RWPE2 (cell line): ENCODE data around the gene CEACAM19.

Source experiments
- ATAC-seq: fragments of 200-7000 bp; cut with Tn5 transposase; 3 replicates; pipeline ENCODE4 v1.9.1; 2021; ENCODE audit warnings: low read depth
- DNase-seq: peaks from one replicate; pipeline ENCODE4 v3.0.0-alpha.2; 2020; ENCODE audit warnings: low spot score
- H3K27ac ChIP-seq: fragments of 450-650 bp; 2 replicates; pipeline ENCODE4 v1.5.1; 2017; ENCODE audit warnings: mild to moderate bottlenecking; ENCODE audit not compliant: poor library complexity, severe bottlenecking
- H3K27me3 ChIP-seq: fragments of 250-450 bp; sonication (Bioruptor Pico); 2 replicates; pipeline ENCODE4 v1.5.1; 2021; ENCODE audit warnings: mild to moderate bottlenecking, moderate library complexity; ENCODE audit not compliant: insufficient read depth, poor library complexity, severe bottlenecking
- H3K36me3 ChIP-seq: fragments of 250-450 bp; sonication (Bioruptor Pico); 2 replicates; pipeline ENCODE4 v1.5.1; 2020; ENCODE audit warnings: low read depth, mild to moderate bottlenecking, moderate library complexity
- H3K4me1 ChIP-seq: fragments of 250-450 bp; sonication (Bioruptor Pico); 2 replicates; pipeline ENCODE4 v1.5.1; 2021; ENCODE audit warnings: mild to moderate bottlenecking, moderate library complexity; ENCODE audit not compliant: insufficient read depth, poor library complexity, severe bottlenecking
- H3K4me3 ChIP-seq: fragments of 250-450 bp; sonication (Bioruptor Pico); 2 replicates; pipeline ENCODE4 v1.5.1; 2021; ENCODE audit warnings: mild to moderate bottlenecking, moderate library complexity; ENCODE audit not compliant: severe bottlenecking
- H3K9me3 ChIP-seq: fragments of 250-450 bp; sonication (Bioruptor Pico); 2 replicates; pipeline ENCODE4 v1.5.1; 2021; ENCODE audit warnings: mild to moderate bottlenecking, moderate library complexity; ENCODE audit not compliant: severe bottlenecking
- TF ChIP-seq, protein P1 (sequence below): fragments of 450-650 bp; IDR thresholded peaks from one replicate; pipeline ENCODE4 v1.5.1; 2017; ENCODE audit warnings: mild to moderate bottlenecking, moderate library complexity; ENCODE audit not compliant: poor library complexity, severe bottlenecking

The CEACAM19 gene

DNA sequence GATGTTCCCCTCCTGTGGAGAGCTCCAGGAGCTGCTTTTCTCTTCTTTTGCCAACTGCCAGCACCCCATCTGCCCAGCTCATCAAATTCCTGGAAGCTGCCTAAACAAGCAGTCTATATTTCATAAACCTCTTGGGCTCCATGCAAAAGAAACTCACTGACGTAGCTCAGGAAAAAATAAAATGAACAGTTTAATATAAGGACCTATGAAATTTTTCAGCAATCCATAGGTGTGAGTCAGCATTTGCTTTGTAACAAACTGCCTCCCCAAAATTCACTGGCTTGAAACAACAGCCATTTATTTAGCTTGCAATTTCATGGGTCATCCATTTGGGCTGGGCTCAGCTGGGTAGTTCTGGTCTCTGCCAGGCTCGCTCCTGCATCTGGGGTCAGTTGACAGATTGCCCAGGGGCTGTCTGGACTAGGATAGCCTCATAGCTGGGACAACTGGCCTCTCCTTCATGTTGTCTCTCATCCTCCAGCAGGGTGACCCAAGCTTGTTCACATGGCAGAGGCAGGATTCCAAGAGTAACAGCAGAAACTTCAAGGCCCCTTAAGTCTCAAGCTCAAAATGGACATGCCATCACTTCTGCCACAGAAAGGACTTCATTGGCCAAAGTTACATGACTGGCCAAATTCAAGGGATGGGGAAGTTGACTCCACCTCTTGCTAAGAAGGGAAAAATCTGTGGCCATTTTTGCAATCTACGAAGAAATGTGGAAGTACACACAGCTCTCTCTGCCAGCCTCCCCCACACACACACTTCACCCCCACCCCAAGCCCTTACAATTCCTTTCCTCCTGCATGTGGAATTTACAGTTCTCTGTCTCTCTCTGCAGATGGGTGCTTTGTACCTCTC, 35.5 kb upstream of the CEACAM19 start:
- no peaks in the 10 kb centered on the region for H3K9me3 ChIP-seq
- ATAC-seq (peak; percentile 45; the same call in 2 of the 3 replicates), DNase-seq (no peak)
- no peak overlapping the region for H3K4me3 ChIP-seq
- peak overlapping the region; percentile 59 for H3K27ac ChIP-seq
- peaks cover 21% of the 10 kb centered on the region for H3K4me1 ChIP-seq
- TF ChIP-seq, protein P1, sequence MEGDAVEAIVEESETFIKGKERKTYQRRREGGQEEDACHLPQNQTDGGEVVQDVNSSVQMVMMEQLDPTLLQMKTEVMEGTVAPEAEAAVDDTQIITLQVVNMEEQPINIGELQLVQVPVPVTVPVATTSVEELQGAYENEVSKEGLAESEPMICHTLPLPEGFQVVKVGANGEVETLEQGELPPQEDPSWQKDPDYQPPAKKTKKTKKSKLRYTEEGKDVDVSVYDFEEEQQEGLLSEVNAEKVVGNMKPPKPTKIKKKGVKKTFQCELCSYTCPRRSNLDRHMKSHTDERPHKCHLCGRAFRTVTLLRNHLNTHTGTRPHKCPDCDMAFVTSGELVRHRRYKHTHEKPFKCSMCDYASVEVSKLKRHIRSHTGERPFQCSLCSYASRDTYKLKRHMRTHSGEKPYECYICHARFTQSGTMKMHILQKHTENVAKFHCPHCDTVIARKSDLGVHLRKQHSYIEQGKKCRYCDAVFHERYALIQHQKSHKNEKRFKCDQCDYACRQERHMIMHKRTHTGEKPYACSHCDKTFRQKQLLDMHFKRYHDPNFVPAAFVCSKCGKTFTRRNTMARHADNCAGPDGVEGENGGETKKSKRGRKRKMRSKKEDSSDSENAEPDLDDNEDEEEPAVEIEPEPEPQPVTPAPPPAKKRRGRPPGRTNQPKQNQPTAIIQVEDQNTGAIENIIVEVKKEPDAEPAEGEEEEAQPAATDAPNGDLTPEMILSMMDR: no peak
- no peaks in the 10 kb centered on the region for H3K27me3 ChIP-seq
- no peaks in the 10 kb centered on the region; the same call in 1 of the 2 replicates for H3K36me3 ChIP-seq

DNA sequence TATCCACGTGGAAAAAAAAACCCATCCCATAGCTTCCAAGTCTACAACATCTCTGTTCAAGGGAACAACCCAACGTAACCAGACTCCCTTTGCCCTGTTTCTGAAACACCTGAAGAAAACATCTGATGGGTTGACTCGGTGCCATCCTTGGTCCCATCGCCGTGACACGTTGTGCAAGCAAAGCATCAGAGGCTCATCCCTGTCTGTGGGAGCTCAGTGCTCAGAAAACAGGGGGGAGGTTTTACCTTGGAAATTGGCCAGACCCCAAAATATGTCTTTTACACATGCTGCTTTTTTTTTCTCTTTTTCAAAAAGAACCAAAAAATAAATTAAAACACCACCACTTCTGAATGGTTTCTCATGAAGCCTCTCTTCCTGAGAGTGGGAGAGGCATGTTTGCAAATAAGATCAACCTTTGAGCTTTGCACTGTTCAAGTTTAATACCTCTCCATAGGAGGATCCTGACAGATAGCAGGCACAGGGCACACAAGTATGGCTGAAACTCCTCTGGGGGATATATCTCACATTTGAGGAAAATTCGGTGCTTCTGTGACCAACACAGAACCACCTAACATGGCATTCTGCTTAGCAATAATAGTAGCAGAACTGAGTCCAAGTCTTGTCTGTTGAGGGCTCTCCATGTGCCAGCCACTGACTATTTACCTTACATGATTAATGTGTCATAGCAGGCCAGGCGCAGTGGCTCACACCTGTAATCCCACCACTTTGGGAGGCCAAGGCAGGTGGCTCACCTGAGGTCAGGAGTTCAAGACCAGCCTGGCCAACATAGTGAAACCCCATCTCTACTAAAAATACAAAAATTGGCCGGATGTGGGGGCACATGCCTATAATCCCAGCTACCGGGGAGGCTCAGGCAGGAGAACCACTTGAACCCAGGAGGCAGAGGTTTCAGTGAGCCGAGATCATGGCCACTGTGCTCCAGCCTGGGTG, 34.6 kb upstream of the CEACAM19 start:
- TF ChIP-seq, protein P1: no peak
- Histone ChIP-seq H3K27ac (peak overlapping the region; percentile 59), H3K9me3 (no peaks in the 10 kb centered on the region), H3K27me3 (no peaks in the 10 kb centered on the region), H3K4me3 (no peak overlapping the region), H3K36me3 (no peaks in the 10 kb centered on the region; the same call in 1 of the 2 replicates), H3K4me1 (peaks cover 25% of the 10 kb centered on the region)
- ATAC-seq (no peak), DNase-seq (no peak)

DNA sequence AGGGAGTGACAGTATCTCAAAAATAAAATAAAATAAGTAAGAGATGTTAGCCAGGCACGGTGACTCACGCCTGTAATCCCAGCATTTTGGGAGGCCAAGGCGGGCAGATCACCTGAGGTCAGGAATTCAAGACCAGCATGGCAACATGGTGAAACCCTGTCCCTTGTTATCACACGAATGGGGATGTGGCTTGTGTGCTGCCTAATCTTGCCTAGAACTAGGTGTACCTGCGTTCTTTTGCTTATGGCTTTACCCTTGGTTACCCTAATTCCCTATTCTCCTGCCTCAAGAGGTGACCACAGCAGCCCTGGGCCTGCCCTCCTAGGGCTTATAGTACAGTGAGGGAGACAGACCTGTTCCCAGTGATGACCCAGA, 33.9 kb upstream of the CEACAM19 start:
- TF ChIP-seq, protein P1: no peak
- ATAC-seq: no peak
- no peak for DNase-seq

GRCh38 chr19:44640518-44640917, 30.8 kb upstream of the CEACAM19 start:
- no peaks in the 10 kb centered on the region for H3K27me3 ChIP-seq
- H3K27ac ChIP-seq: peak overlapping the region; percentile 59
- no peak for ATAC-seq
- no peak for DNase-seq
- H3K4me3 ChIP-seq: no peak overlapping the region
- peaks cover 3% of the 10 kb centered on the region for H3K36me3 ChIP-seq
- peaks cover 25% of the 10 kb centered on the region for H3K4me1 ChIP-seq
- H3K9me3 ChIP-seq: no peaks in the 10 kb centered on the region
- TF ChIP-seq, protein P1: no peak

More for the DNA sequence above, 33.9 kb upstream of the CEACAM19 start:
- no peak overlapping the region for H3K4me3 ChIP-seq
- H3K36me3 ChIP-seq: no peaks in the 10 kb centered on the region; the same call in 1 of the 2 replicates
- peak overlapping the region; percentile 59 for H3K27ac ChIP-seq
- peaks cover 25% of the 10 kb centered on the region for H3K4me1 ChIP-seq
- H3K27me3 ChIP-seq: no peaks in the 10 kb centered on the region
- no peaks in the 10 kb centered on the region for H3K9me3 ChIP-seq
